Measurements from ENCODE around the gene RASGEF1B. TPM values are rescaled to one million over a fixed set of nuclear protein-coding genes. Genes with fewer than 3 reads are reported as not detected.

Gene RASGEF1B
- 1.1 and 1.2 TPM in 2 replicates for total RNA-seq

GRCh38 chr4:81471588-81472280 lies at the start of gene RASGEF1B:
Gene RASGEF1B (minus strand): TSS chr4:81471907. CDS start chr4:81459508, 12,399 bp downstream.

